Uterus (tissue), 4 donors: ENCODE results near the gene INO80C. TPM values are rescaled to one million over a fixed set of nuclear protein-coding genes. Genes with fewer than 3 reads are reported as not detected.

Experiments
- DNase-seq, 2 donors: peaks; one replicate each; pipeline ENCODE4 v3.0.0-alpha.2; 2019 to 2020
- H3K27ac ChIP-seq, 2 donors: fragments of 200-600 bp; sonication (generic); 1 replicate in 1 of 2; 2 replicates in 1 of 2; pipeline ENCODE4 v1.5.1; 2016 to 2018
- H3K27me3 ChIP-seq, 2 donors: fragments of 200-600 bp; sonication (generic); one replicate each; pipeline ENCODE4 v1.5.1; 2018 to 2019; ENCODE audit warnings: control low read depth in 1 of 2
- H3K36me3 ChIP-seq, 2 donors: fragments of 200-600 bp; sonication (generic); one replicate each; pipeline ENCODE4 v1.5.1; 2019; ENCODE audit warnings: control low read depth in 1 of 2
- H3K4me1 ChIP-seq, 2 donors: fragments of 200-600 bp; sonication (generic); one replicate each; pipeline ENCODE4 v1.5.1; 2018 to 2019; ENCODE audit warnings: control low read depth in 1 of 2
- H3K4me3 ChIP-seq, 2 donors: fragments of 200-600 bp; sonication (generic); 1 replicate in 1 of 2; 2 replicates in 1 of 2; pipeline ENCODE4 v1.5.1; 2018 to 2019; ENCODE audit warnings: mild to moderate bottlenecking in 1 of 2
- H3K9me3 ChIP-seq, 2 donors: fragments of 200-600 bp; sonication (generic); one replicate each; pipeline ENCODE4 v1.5.1; 2019; ENCODE audit warnings: control low read depth in 1 of 2
- POLR2A ChIP-seq, 2 donors: fragments of 450-650 bp; IDR thresholded peaks; one replicate each; pipeline ENCODE4 v1.6.1; 2016; ENCODE audit warnings: antibody characterized with exemption in 2 of 2, mild to moderate bottlenecking in 1 of 2, moderate library complexity in 1 of 2
- intact Hi-C: fragments of 100-400 bp; cut with DNase I; formaldehyde crosslinking; loops from one replicate; pipeline ENCODE4 v1.15.1; 2023; ENCODE audit warnings: low total_unique reads
- total RNA-seq, 4 donors: library from RNA; depleted of rRNA in 3 of 4; stranded (reverse); fragments of >200 nt in 3 of 4; gene quantifications; one replicate each; pipeline versions ENCODE4 v1.1.0 to v1.2.4, GENCODE V29; 2014 to 2023
- TF ChIP-seq, protein P1 (sequence below), 4 experiments: fragments of 200-600 bp in 2 of 4; fragments of 450-650 bp in 2 of 4; sonication (generic) in 2 of 4; IDR thresholded peaks; one replicate each; pipeline ENCODE4 v1.5.1; 2016 to 2019; ENCODE audit warnings: antibody characterized with exemption in 4 of 4, mild to moderate bottlenecking in 2 of 4, moderate library complexity in 1 of 4
- donor health status: DM: yes; HTN: yes; CAD: no.

The INO80C gene
- total RNA-seq, 4 donors from 2014 or later, result 0.26 to 14.9 (median 7.0) TPM; not detected in 1

DNA sequence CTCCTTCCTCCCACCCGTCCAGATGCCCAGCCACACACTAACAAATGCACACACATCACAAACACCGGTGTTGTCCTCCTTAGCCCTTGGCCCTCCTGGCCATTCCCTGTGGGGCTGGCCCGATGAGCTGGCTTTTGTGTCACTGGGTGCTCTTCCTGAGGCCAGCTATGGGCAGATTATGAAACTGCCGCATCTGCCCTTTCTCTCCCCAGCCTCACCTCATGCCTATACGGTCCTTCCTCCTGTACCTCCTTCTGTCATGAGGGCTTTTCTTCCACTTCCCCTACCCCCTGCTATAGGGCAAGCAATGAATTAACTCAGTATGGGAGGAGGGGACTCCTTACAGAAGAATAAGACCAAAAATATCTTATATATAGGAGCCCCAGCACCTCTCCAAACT lies 10.3 kb upstream of the INO80C start:
- Histone ChIP-seq H3K9me3 (no peaks in the 10 kb centered on the region), H3K36me3 (no peaks in the 10 kb centered on the region), H3K27me3 (no peaks in the 10 kb centered on the region), H3K4me1 (no peaks in the 10 kb centered on the region), H3K4me3 (no peak overlapping the region), H3K27ac (no peak overlapping the region)
- intact Hi-C loops, result loop anchor here (10.0 kb wide), 1 partner anchor 67 kb away; no protein-coding TSS in a partner anchor
- no peak for DNase-seq
- TF ChIP-seq, protein P1, sequence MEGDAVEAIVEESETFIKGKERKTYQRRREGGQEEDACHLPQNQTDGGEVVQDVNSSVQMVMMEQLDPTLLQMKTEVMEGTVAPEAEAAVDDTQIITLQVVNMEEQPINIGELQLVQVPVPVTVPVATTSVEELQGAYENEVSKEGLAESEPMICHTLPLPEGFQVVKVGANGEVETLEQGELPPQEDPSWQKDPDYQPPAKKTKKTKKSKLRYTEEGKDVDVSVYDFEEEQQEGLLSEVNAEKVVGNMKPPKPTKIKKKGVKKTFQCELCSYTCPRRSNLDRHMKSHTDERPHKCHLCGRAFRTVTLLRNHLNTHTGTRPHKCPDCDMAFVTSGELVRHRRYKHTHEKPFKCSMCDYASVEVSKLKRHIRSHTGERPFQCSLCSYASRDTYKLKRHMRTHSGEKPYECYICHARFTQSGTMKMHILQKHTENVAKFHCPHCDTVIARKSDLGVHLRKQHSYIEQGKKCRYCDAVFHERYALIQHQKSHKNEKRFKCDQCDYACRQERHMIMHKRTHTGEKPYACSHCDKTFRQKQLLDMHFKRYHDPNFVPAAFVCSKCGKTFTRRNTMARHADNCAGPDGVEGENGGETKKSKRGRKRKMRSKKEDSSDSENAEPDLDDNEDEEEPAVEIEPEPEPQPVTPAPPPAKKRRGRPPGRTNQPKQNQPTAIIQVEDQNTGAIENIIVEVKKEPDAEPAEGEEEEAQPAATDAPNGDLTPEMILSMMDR (IDR thresholded peaks at IDR 0.05), result no peak
- no peak for TF ChIP-seq POLR2A (IDR thresholded peaks at IDR 0.05)

DNA sequence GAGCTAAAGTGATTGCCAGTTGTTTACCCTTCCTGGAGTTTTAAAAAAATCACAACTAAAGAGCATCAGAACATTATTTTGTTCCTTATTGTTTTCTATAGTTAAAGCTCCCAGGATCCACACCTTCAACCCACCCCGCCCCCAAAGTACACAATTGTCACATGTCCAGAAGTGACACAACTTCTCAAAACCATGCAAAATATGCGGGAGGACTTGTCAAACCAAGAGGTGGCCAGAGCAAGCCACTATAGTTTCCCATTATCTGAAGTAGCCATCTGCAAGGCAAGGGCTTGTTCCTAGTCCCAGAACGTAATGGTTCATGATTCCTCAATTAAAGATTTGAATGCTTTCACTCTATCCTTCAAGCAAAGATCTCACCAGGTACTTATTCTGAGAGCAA lies 9.9 kb upstream of the INO80C start:
- Histone ChIP-seq H3K4me3 (no peak overlapping the region), H3K36me3 (no peaks in the 10 kb centered on the region), H3K9me3 (no peaks in the 10 kb centered on the region), H3K27me3 (no peaks in the 10 kb centered on the region), H3K4me1 (no peaks in the 10 kb centered on the region), H3K27ac (no peak overlapping the region)
- intact Hi-C loops, result loop anchor here (10.0 kb wide), 1 partner anchor 67 kb away; no protein-coding TSS in a partner anchor
- TF ChIP-seq, protein P1 (IDR thresholded peaks at IDR 0.05), result no peak
- no peak for TF ChIP-seq POLR2A (IDR thresholded peaks at IDR 0.05)
- no peak for DNase-seq

DNA sequence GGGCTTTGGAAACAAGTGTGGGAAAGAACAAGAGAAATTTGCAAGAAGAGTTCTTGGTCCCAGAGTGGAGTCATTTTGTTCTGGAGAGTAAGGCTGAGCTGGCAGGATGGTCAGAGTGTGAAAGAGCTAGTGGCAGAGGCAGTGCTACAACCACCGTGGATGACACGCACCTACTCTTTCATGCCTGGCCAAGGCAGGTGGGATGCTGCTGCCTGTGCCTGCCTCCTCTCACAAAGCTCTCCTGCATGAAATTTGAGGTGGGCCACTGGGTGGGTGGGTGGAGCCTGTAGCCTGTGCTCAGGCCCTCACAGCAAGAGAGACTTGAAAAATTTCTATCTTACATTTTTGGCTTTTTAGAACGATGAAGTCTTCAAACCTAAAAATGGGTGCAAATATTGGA lies 9.4 kb upstream of the INO80C start:
- H3K4me1 ChIP-seq, result no peaks in the 10 kb centered on the region
- intact Hi-C loops, result loop anchor here (10.0 kb wide), 1 partner anchor 68 kb away; no protein-coding TSS in a partner anchor
- no peaks in the 10 kb centered on the region for H3K9me3 ChIP-seq
- no peak overlapping the region for H3K4me3 ChIP-seq
- H3K27ac ChIP-seq, result no peak overlapping the region
- H3K36me3 ChIP-seq, result no peaks in the 10 kb centered on the region
- no peaks in the 10 kb centered on the region for H3K27me3 ChIP-seq
- TF ChIP-seq POLR2A (IDR thresholded peaks at IDR 0.05), result no peak
- TF ChIP-seq, protein P1 (IDR thresholded peaks at IDR 0.05), result no peak
- DNase-seq, result no peak

DNA sequence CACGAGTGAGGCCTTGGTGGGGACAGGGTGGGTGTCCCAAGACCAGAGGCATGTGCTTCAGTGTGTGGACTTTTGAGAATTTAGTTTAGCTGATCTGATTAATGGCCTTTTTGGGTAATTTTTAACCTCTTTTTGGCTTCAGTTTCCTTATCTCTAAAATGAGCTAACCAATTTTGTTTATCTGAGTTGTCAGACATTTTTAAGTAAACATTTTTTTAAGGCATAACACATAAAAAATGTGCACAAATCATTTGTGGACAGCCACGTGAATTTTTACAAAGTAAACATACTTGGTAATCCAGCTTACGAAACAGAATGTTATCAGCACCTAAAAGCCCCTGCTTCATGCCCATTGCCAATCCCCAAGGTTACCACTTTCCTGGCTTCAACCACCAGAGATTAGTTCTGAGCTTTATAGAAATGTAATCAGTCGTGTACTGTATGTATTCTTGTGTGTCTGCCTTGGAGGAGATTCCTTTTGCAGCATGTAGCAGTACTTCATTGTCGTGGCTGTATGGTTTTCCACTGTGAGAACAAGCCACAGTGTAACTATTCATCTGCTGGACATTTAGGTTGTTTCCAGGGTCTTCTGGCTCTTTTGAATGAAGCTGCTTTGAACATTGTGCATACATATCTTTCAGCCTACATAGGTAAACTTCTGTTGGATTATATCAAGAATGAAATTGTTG lies 8.4 kb upstream of the INO80C start:
- no peaks in the 10 kb centered on the region for H3K36me3 ChIP-seq
- intact Hi-C loops, result loop anchor here (10.0 kb wide), 1 partner anchor 69 kb away; no protein-coding TSS in a partner anchor
- no peaks in the 10 kb centered on the region for H3K9me3 ChIP-seq
- H3K4me3 ChIP-seq, result no peak overlapping the region
- H3K27me3 ChIP-seq, result no peaks in the 10 kb centered on the region
- no peaks in the 10 kb centered on the region for H3K4me1 ChIP-seq
- H3K27ac ChIP-seq, result no peak overlapping the region
- DNase-seq, result no peak
- TF ChIP-seq, protein P1 (IDR thresholded peaks at IDR 0.05), result no peak
- TF ChIP-seq POLR2A (IDR thresholded peaks at IDR 0.05), result no peak

DNA sequence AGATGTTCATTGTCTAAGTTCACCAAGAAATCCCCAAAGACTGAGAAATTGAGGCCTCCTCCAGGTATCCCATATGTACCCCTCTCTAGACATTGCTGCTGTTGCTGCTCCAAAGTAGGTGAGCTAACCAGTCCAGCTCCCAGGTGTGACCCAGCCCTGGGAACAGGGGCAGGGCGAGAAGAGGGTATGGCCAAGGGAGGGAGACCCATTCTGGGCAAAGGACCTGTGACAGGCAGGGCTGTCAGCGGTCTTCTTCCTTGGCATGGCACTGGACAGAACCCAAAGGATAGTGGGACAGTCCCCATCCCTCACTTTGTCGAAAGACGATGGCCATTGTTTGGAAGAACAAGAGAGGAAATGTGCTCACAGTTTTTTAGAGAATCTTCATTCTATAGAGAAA lies 7.2 kb upstream of the INO80C start:
- no peak overlapping the region for H3K27ac ChIP-seq
- TF ChIP-seq, protein P1 (IDR thresholded peaks at IDR 0.05), result no peak
- TF ChIP-seq POLR2A (IDR thresholded peaks at IDR 0.05), result no peak
- H3K4me3 ChIP-seq, result no peak overlapping the region
- H3K9me3 ChIP-seq, result no peaks in the 10 kb centered on the region
- no peaks in the 10 kb centered on the region for H3K36me3 ChIP-seq
- DNase-seq, result no peak
- H3K4me1 ChIP-seq, result no peaks in the 10 kb centered on the region
- intact Hi-C loops, result loop anchor here (10.0 kb wide), 1 partner anchor 70 kb away; no protein-coding TSS in a partner anchor
- no peaks in the 10 kb centered on the region for H3K27me3 ChIP-seq
